ENCODE measurements around the gene TRIP4. TPM values are rescaled to one million over a fixed set of nuclear protein-coding genes. Genes with fewer than 3 reads are reported as not detected.

Gene TRIP4
- total RNA-seq, 1 experiment from 2014 or later: 21.7 TPM

GRCh38 chr15:64472161-64472560, 84.5 kb downstream of the TRIP4 start:
- no peak overlapping the region for H4K91ac ChIP-seq (ENCODE audit: insufficient read length, low read depth, low read length)
- DNase-seq: no peak
- no peak overlapping the region for H3K14ac ChIP-seq (ENCODE audit: insufficient read depth, low read length)
- H2BK20ac ChIP-seq (ENCODE audit: low read depth, low read length, poor library complexity, severe bottlenecking): no peak overlapping the region
- no peaks in the 10 kb centered on the region for H3K23me2 ChIP-seq (ENCODE audit: insufficient read length, low read depth, low read length, poor library complexity, severe bottlenecking)
- no peak overlapping the region for H3K23ac ChIP-seq (ENCODE audit: insufficient read length, low read depth, low read length)
- H2AFZ ChIP-seq (ENCODE audit: low read length): no peak overlapping the region
- no peaks in the 10 kb centered on the region; the same call in 1 of the 2 replicates for H3K4me1 ChIP-seq (ENCODE audit: insufficient read depth, low read length)
- H4K8ac ChIP-seq (replicated peaks; ENCODE audit: insufficient read length, low read depth, low read length): no peak overlapping the region
- H3K56ac ChIP-seq (ENCODE audit: insufficient read length, low read depth, low read length): no peak overlapping the region
- no peaks in the 10 kb centered on the region for H3K9me3 ChIP-seq (ENCODE audit: control insufficient read depth, low read depth, low read length)
- no peaks in the 10 kb centered on the region for H3K27me3 ChIP-seq (ENCODE audit: insufficient read depth, low read length)
- no peak overlapping the region for H3K27ac Mint-ChIP-seq
- H3K4me3 Mint-ChIP-seq: no peak overlapping the region
- TF ChIP-seq CTCF (conservative IDR thresholded peaks at IDR 0.05): no peak
- H3K27ac ChIP-seq (ENCODE audit: insufficient read length, low read depth, low read length): no peak overlapping the region
- no peak overlapping the region for H3K4ac ChIP-seq (ENCODE audit: low read depth, low read length)
- no peak overlapping the region for H3K9ac ChIP-seq (ENCODE audit: extremely low read depth, insufficient read length, low read length)
- no peak overlapping the region for H4K5ac ChIP-seq (ENCODE audit: insufficient read length, low read depth, low read length)
- H3K36me3 Mint-ChIP-seq (ENCODE audit: insufficient read depth in 1 of 3, low read depth in 3 of 3): peaks cover 5 to 22% (median 16%) of the 10 kb centered on the region in 3 experiments; a peak in 6 of 7 replicates
- peaks cover 14 to 17% of the 10 kb centered on the region in 2 experiments for H3K4me1 Mint-ChIP-seq
- H4K20me1 ChIP-seq (ENCODE audit: control insufficient read depth, insufficient read depth, insufficient read length): no peaks in the 10 kb centered on the region
- no peak overlapping the region for H2BK120ac ChIP-seq (ENCODE audit: low read depth, low read length, poor library complexity, severe bottlenecking)
- H2BK5ac ChIP-seq (ENCODE audit: insufficient read length, low read length): no peak overlapping the region
- no peak overlapping the region for H2AK5ac ChIP-seq (ENCODE audit: insufficient read length, low read length)
- no peak overlapping the region for H3K18ac ChIP-seq (ENCODE audit: insufficient read length, low read depth, low read length)
- no CpG with 5 or more reads among the region's 4 CpGs for WGBS (ENCODE audit: extremely low coverage, insufficient read length, low lambda C conversion rate)
- H3K79me2 ChIP-seq (ENCODE audit: insufficient read depth, low read length): peaks cover 10% of the 10 kb centered on the region; the same call in 1 of the 2 replicates
- H3K79me1 ChIP-seq (ENCODE audit: insufficient read depth, low read depth, low read length, poor library complexity, severe bottlenecking): peaks cover 17% of the 10 kb centered on the region
- no peak overlapping the region for H2BK12ac ChIP-seq (ENCODE audit: insufficient read length, low read depth, low read length)
- no peak overlapping the region for H3K4me2 ChIP-seq (ENCODE audit: insufficient read depth, insufficient read length, low read length)
- H3K9me3 Mint-ChIP-seq: no peaks in the 10 kb centered on the region
- H2BK15ac ChIP-seq (ENCODE audit: low read depth, low read length): no peak overlapping the region
- H3T11ph ChIP-seq (ENCODE audit: low read length): no peak overlapping the region
- H3K27me3 Mint-ChIP-seq (ENCODE audit: low read depth): no peaks in the 10 kb centered on the region
